Peyer's patch (tissue), 4 donors: ENCODE measurements around the gene ASB13. TPM values are rescaled to one million over a fixed set of nuclear protein-coding genes. Genes with fewer than 3 reads are reported as not detected.

ENCODE experiments used
- DNase-seq, 3 donors: peaks; one replicate each; pipeline ENCODE4 v3.0.0-alpha.2; 2017 to 2019
- H3K27ac ChIP-seq, 4 donors: fragments of 200-600 bp; sonication (generic); one replicate each; pipeline ENCODE4 v1.5.1; 2016 to 2019
- H3K27me3 ChIP-seq, 2 donors: fragments of 200-600 bp; sonication (generic); one replicate each; pipeline ENCODE4 v1.5.1; 2019
- H3K36me3 ChIP-seq, 3 donors: fragments of 200-600 bp; sonication (generic); one replicate each; pipeline ENCODE4 v1.5.1; 2016 to 2019
- H3K4me1 ChIP-seq, 4 donors: fragments of 200-600 bp; sonication (generic); one replicate each; pipeline ENCODE4 v1.5.1; 2016 to 2019
- H3K4me3 ChIP-seq, 4 donors: fragments of 200-600 bp; sonication (generic); 1 replicate in 3 of 4; 2 replicates in 1 of 4; pipeline ENCODE4 v1.5.1; 2016 to 2019; ENCODE audit warnings: mild to moderate bottlenecking in 1 of 4
- H3K9me3 ChIP-seq, 4 donors: fragments of 200-600 bp; sonication (generic); one replicate each; pipeline ENCODE4 v1.5.1; 2016 to 2019; ENCODE audit warnings: mild to moderate bottlenecking in 1 of 4
- POLR2A ChIP-seq, 2 donors: fragments of 450-650 bp; IDR thresholded peaks; one replicate each; pipeline ENCODE4 v1.5.1; 2017; ENCODE audit warnings: antibody characterized with exemption in 2 of 2, mild to moderate bottlenecking in 2 of 2, moderate library complexity in 2 of 2
- total RNA-seq, 4 donors: library from RNA; depleted of rRNA; stranded (reverse); fragments of >200 nt; gene quantifications; one replicate each; pipeline ENCODE4 v1.1.0, GENCODE V29; 2016
- TF ChIP-seq, protein P1 (sequence below), 6 experiments: fragments of 450-650 bp in 4 of 6; fragments of 200-600 bp in 2 of 6; sonication (generic) in 1 of 6; IDR thresholded peaks; one replicate each; pipeline ENCODE4 v1.5.1; 2017 to 2019; ENCODE audit warnings: antibody characterized with exemption in 6 of 6, mild to moderate bottlenecking in 3 of 6, moderate library complexity in 1 of 6

The ASB13 gene
- total RNA-seq, 4 donors from 2014 or later: 28.1 to 80.9 (median 61.2) TPM

DNA sequence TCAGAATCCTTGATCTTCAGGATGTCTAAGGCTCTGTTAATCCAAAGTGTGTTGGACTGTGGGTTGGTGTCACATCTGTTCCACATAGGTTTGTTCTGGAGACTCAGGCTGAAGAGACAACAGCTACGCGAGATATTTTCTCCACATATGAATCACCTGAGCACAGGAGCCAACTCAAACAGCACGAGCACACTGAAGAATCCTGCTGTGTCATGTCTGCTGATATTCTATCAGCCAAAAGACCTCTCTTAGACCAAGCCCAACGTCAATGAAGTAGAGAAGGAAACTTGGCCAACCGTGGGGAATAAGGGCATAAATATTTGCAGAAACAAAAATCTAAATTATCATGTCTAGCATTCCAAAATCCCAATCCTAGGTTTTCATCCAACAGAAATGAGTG, 15.5 kb upstream of the ASB13 start:
- no peak overlapping the region for H3K4me3 ChIP-seq
- H3K9me3 ChIP-seq: no peaks in the 10 kb centered on the region
- no peaks in the 10 kb centered on the region for H3K36me3 ChIP-seq
- H3K27ac ChIP-seq: no peak overlapping the region
- peaks cover 0 to 15% (median 2%) of the 10 kb centered on the region in 4 donors for H3K4me1 ChIP-seq
- TF ChIP-seq, protein P1, sequence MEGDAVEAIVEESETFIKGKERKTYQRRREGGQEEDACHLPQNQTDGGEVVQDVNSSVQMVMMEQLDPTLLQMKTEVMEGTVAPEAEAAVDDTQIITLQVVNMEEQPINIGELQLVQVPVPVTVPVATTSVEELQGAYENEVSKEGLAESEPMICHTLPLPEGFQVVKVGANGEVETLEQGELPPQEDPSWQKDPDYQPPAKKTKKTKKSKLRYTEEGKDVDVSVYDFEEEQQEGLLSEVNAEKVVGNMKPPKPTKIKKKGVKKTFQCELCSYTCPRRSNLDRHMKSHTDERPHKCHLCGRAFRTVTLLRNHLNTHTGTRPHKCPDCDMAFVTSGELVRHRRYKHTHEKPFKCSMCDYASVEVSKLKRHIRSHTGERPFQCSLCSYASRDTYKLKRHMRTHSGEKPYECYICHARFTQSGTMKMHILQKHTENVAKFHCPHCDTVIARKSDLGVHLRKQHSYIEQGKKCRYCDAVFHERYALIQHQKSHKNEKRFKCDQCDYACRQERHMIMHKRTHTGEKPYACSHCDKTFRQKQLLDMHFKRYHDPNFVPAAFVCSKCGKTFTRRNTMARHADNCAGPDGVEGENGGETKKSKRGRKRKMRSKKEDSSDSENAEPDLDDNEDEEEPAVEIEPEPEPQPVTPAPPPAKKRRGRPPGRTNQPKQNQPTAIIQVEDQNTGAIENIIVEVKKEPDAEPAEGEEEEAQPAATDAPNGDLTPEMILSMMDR (IDR thresholded peaks at IDR 0.05): no peak
- no peak for TF ChIP-seq POLR2A (IDR thresholded peaks at IDR 0.05)
- DNase-seq: no peak
- H3K27me3 ChIP-seq: no peaks in the 10 kb centered on the region

DNA sequence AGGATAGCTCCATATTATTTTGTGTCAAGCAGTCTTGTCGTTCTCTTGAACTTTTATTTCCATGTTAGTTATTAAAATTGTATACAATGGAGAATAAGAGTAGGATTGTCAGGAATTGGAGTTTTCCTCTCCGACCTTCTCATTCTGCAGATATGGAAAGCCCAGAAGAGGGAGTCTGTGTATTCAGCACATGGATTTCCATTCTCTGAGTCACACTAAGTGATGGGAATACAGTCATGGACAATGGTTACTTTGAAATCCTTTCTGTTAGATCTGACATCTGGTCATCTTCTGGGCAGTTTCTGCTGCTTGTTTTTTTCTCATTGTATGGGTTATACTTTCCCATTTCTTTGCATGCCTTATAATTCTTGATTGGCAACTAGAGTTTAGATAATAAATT, 13.2 kb upstream of the ASB13 start:
- Histone ChIP-seq H3K27me3 (no peaks in the 10 kb centered on the region), H3K4me1 (peaks cover 0 to 5% (median 0%) of the 10 kb centered on the region in 4 donors), H3K4me3 (no peak overlapping the region), H3K9me3 (no peaks in the 10 kb centered on the region), H3K27ac (no peak overlapping the region), H3K36me3 (no peaks in the 10 kb centered on the region)
- DNase-seq: no peak
- TF ChIP-seq, protein P1 (IDR thresholded peaks at IDR 0.05): no peak
- no peak for TF ChIP-seq POLR2A (IDR thresholded peaks at IDR 0.05)

GRCh38 chr10:5679037-5679435, 12.6 kb upstream of the ASB13 start:
- Histone ChIP-seq H3K9me3 (no peaks in the 10 kb centered on the region), H3K4me3 (no peak overlapping the region), H3K36me3 (no peaks in the 10 kb centered on the region), H3K4me1 (peaks cover 0 to 4% (median 0%) of the 10 kb centered on the region in 4 donors), H3K27me3 (no peaks in the 10 kb centered on the region), H3K27ac (no peak overlapping the region)
- no peak for DNase-seq
- TF ChIP-seq POLR2A (IDR thresholded peaks at IDR 0.05): no peak
- TF ChIP-seq, protein P1 (IDR thresholded peaks at IDR 0.05): no peak

DNA sequence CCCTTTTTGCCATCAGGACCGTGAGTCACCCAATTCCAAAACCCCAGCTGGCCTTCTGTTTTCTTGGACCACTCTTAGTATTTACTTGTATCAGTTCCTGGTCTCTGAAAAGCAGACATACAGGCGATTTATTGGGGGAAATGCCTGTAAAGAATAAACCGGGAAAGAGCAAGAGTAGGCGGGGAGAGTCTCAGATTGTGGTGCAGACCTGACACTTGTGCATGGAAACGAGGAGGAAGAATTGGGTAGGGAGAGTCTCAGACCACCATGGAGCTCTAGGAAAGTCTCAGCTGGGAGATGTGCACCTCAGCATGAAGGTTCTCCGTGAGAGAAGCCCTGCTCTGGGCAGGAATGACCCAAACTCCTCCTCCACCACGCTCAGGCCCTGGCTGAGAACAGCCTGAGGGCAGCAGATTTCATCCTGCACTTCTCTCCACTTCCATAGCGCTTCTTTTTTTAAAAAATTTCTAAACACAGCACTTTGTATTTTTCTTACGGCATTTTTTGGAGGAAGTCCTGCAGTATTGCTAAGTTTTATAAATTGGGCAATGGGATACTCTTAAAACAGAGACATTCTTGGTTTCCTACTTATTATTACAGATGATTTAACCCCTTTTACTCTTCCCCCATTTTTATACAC, 12.1 kb upstream of the ASB13 start:
- H3K9me3 ChIP-seq: no peaks in the 10 kb centered on the region
- TF ChIP-seq, protein P1 (IDR thresholded peaks at IDR 0.05): no peak
- TF ChIP-seq POLR2A (IDR thresholded peaks at IDR 0.05): no peak
- DNase-seq: no peak
- H3K4me3 ChIP-seq: no peak overlapping the region
- no peak overlapping the region for H3K27ac ChIP-seq
- no peaks in the 10 kb centered on the region for H3K27me3 ChIP-seq
- H3K36me3 ChIP-seq: no peaks in the 10 kb centered on the region
- no peaks in the 10 kb centered on the region for H3K4me1 ChIP-seq

GRCh38 chr10:5670662-5671375, 4.4 kb upstream of the ASB13 start:
- peaks cover 0 to 7% (median 4%) of the 10 kb centered on the region in 4 donors for H3K4me1 ChIP-seq
- TF ChIP-seq POLR2A (IDR thresholded peaks at IDR 0.05): no peak
- TF ChIP-seq, protein P1 (IDR thresholded peaks at IDR 0.05): no peak
- no peaks in the 10 kb centered on the region for H3K27me3 ChIP-seq
- no peak for DNase-seq
- H3K9me3 ChIP-seq: no peaks in the 10 kb centered on the region
- no peak overlapping the region for H3K27ac ChIP-seq
- H3K36me3 ChIP-seq: no peaks in the 10 kb centered on the region
- no peak overlapping the region for H3K4me3 ChIP-seq
